Mucosa of descending colon (tissue), 3 donors: ENCODE data around the gene FILIP1. TPM values are rescaled to one million over a fixed set of nuclear protein-coding genes. Genes with fewer than 3 reads are reported as not detected.
A peak's percentile ranks its signal among the peaks of the same experiment; 100 is the strongest.

Source experiments
- ATAC-seq: fragments of 200-7000 bp; cut with Tn5 transposase; one replicate; pipeline ENCODE4 v1.9.1; 2020; ENCODE audit warnings: mild to moderate bottlenecking, moderate library complexity
- DNase-seq, 3 donors: peaks; one replicate each; pipeline ENCODE4 v3.0.0-alpha.2; 2020
- H3K36me3 ChIP-seq: fragments of 200-600 bp; one replicate; pipeline ENCODE4 v1.8.0; 2021; ENCODE audit warnings: low read depth, mild to moderate bottlenecking
- H3K4me1 ChIP-seq: fragments of 200-600 bp; one replicate; pipeline ENCODE4 v1.8.0; 2021; ENCODE audit warnings: low read depth, mild to moderate bottlenecking
- H3K4me3 ChIP-seq: fragments of 200-600 bp; one replicate; pipeline ENCODE4 v1.8.0; 2021; ENCODE audit warnings: mild to moderate bottlenecking
- H3K9me3 ChIP-seq: fragments of 200-600 bp; one replicate; pipeline ENCODE4 v1.8.0; 2021; ENCODE audit warnings: mild to moderate bottlenecking
- intact Hi-C, 2 donors: fragments of 100-400 bp; cut with DNase I in 1 of 2; cut with micrococcal nuclease in 1 of 2; formaldehyde crosslinking; loops; one replicate each; pipeline versions ENCODE4 v1.11.0 to v1.11.1; 2022; cut with DNase I, micrococcal nuclease
- total RNA-seq, 3 donors: library from RNA; stranded (reverse); fragmentation: NEBNext Ultra II Directional in 2 of 3; extraction: Animal tissue kit (Norgen Biotek cat#: 25700) in 2 of 3; gene quantifications; one replicate each; pipeline versions ENCODE4 v1.2.1 to v1.2.4, GENCODE V29; 2021 to 2023
- TF ChIP-seq, protein P1 (sequence below): fragments of 200-600 bp; IDR thresholded peaks from one replicate; pipeline ENCODE4 v1.8.0; 2022; ENCODE audit warnings: antibody characterized with exemption, mild to moderate bottlenecking
- donor health status: DM: no; HTN: no; CAD: no; lungs with moderate emphysema.
- donor health status: DM: no; HTN: no; CAD: no.
- donor health status: DM: no; HTN: yes; CAD: no.

The FILIP1 gene
- total RNA-seq, 3 donors from 2014 or later: 1.0 to 49.8 (median 3.6) TPM

DNA sequence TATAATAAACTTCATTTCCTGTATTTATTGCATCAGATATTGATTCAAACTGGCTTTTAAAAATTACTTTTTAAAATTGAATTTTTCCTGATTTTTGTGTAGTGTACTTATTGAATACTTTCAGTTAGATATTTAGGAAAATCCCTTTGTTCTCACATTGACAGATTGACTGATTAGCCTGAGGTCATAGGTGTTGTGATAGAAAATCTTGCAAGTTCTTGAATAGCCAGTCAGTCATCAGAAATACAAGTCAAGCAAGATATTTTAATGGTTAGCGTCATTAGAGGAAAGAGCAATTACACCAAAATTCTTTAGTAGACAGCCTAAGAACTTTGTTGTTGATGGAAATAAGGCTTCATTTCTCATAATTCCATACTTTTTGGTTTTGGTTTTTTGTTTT is 205.6 kb downstream of the FILIP1 start:
- no peaks in the 10 kb centered on the region for H3K9me3 ChIP-seq
- ATAC-seq (no peak), DNase-seq (no peak)
- no peaks in the 10 kb centered on the region for H3K36me3 ChIP-seq
- intact Hi-C loops: no loop called here
- no peak overlapping the region for H3K4me3 ChIP-seq
- TF ChIP-seq, protein P1, sequence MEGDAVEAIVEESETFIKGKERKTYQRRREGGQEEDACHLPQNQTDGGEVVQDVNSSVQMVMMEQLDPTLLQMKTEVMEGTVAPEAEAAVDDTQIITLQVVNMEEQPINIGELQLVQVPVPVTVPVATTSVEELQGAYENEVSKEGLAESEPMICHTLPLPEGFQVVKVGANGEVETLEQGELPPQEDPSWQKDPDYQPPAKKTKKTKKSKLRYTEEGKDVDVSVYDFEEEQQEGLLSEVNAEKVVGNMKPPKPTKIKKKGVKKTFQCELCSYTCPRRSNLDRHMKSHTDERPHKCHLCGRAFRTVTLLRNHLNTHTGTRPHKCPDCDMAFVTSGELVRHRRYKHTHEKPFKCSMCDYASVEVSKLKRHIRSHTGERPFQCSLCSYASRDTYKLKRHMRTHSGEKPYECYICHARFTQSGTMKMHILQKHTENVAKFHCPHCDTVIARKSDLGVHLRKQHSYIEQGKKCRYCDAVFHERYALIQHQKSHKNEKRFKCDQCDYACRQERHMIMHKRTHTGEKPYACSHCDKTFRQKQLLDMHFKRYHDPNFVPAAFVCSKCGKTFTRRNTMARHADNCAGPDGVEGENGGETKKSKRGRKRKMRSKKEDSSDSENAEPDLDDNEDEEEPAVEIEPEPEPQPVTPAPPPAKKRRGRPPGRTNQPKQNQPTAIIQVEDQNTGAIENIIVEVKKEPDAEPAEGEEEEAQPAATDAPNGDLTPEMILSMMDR: no peak
- H3K4me1 ChIP-seq: peaks cover 6% of the 10 kb centered on the region

DNA sequence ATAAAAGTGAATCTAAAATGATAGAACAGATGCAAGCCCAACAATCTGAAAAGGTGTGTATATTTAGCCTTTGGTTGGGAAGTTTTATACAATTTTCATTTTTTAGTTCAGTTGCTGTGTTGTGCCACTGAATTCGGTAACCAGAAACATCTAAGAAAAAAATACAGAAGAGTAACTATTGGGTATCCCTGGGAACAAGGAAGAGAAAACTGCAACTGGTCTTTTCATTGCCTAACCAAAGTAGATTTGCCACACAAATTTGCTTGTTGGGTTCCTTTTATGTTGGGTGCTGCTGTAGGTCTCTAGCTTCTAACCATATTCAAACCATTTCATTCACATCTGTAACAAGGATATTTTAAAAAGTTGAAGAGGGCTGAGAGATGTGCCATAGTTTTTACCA is 206.2 kb downstream of the FILIP1 start:
- Histone ChIP-seq H3K9me3 (no peaks in the 10 kb centered on the region), H3K36me3 (no peaks in the 10 kb centered on the region), H3K4me1 (peaks cover 12% of the 10 kb centered on the region), H3K4me3 (no peak overlapping the region)
- TF ChIP-seq, protein P1: no peak
- no peak for DNase-seq
- ATAC-seq: no peak
- intact Hi-C loops: no loop called here

DNA sequence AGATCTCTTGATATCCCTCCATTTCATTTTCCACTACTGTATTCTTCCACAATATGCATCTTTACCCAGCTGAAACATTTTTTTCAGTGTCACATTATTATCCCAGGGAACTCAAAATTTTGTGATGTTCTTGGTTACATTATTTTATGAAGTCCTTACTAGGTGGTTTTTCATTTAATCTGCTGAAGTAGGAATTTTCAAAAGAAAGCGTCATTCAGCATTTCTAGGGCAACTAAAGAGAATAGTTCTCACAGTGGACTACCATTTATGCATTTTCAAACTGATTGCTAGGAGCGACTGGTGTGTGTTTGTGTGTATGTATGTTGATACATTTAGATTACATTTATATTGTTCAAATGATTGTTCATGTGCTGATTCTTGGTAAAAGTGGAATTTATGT is 206.6 kb downstream of the FILIP1 start:
- H3K4me1 ChIP-seq: peaks cover 17% of the 10 kb centered on the region
- H3K9me3 ChIP-seq: no peaks in the 10 kb centered on the region
- intact Hi-C loops: no loop called here
- H3K4me3 ChIP-seq: no peak overlapping the region
- no peak for ATAC-seq
- TF ChIP-seq, protein P1: no peak
- no peaks in the 10 kb centered on the region for H3K36me3 ChIP-seq
- DNase-seq: no peak

DNA sequence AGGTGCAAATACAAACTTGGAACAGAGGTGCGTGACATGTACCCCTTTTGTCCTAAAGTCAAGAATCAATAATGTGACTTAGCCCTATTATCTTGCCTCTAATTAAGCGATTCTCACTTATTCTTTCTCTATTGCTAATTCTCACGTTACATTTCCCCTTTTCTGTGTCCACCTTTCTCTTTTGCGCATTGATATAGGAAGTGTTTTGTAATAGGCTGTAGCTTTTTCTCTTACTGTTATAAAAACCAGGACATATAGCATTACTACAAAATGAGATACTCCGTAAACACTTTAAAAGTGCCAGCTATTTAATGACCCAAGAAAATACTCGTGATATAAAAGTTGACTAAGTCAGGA is 208.3 kb downstream of the FILIP1 start:
- Histone ChIP-seq H3K9me3 (no peaks in the 10 kb centered on the region), H3K4me3 (peak overlapping the region; percentile 57), H3K36me3 (no peaks in the 10 kb centered on the region), H3K4me1 (peaks cover 23% of the 10 kb centered on the region)
- intact Hi-C loops: no loop called here
- DNase-seq (no peak), ATAC-seq (no peak)
- TF ChIP-seq, protein P1: no peak

DNA sequence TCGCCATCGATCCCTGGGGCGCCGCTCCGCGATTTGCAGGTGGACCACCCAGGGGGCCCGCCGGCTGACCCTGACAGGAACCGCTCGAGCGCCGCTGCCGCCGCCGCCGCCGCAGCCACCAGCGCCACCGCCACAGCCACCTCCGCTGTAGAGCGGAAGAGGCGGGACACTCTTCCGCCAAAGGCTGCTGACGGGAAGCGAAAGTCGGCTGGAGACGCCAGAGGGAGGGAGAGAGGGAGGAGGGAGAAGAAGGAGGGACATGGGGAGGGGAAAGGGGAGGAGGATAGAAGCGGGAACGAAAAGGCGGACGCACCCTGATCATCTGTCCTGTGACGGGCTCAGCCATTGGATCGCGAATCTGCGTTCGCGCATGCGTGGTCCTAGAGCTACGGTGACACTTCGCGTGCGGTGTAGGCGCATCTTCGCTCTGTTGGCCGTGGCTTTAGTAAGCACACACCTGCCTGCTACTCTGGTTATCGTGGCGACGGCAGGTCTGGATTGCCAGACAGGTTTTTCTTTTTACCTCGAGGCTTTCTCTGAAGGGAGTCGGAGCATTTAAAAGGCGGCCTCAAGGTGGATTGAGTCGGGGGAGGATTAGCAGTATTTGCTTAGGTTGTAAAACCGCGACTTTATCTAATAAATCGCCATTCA is 208.8 kb downstream of the FILIP1 start, which contains the start of gene TMEM30A:
Gene TMEM30A, minus strand, starts transcription at position 161 of the 651 bp plus-strand sequence. Its CDS starts 154 bp downstream, at position 7.
- TF ChIP-seq, protein P1: no peak
- Histone ChIP-seq H3K9me3 (no peaks in the 10 kb centered on the region), H3K4me3 (peak within 1 kb of the TSS; percentile 57), H3K36me3 (no peaks in the 10 kb centered on the region), H3K4me1 (peaks cover 23% of the 10 kb centered on the region)
- peak; percentile 96 to 98 (median 96) for DNase-seq
- ATAC-seq: peak; percentile 99
- intact Hi-C loops: no loop called here
